K562 (cell line): ENCODE data around the gene CHRM4. TPM values are rescaled to one million over a fixed set of nuclear protein-coding genes. Genes with fewer than 3 reads are reported as not detected.

Experiments used
- CREM ChIP-seq: IDR thresholded peaks from 2 replicates; pipeline ENCODE4 v1.6.1; 2014; ENCODE audit warnings: antibody characterized with exemption, low read depth
- CTCF ChIP-seq, 3 experiments: IDR thresholded peaks in 2 of 3; conservative IDR thresholded peaks in 1 of 3; 2 replicates each; pipeline ENCODE4 v1.5.1; 2011 to 2012; ENCODE audit warnings: low read length in 3 of 3, mild to moderate bottlenecking in 3 of 3, control low read depth in 2 of 3, improper control_type of control experiment in 1 of 3, inconsistent platforms in 1 of 3, low read depth in 1 of 3, mixed read lengths in 1 of 3, moderate library complexity in 1 of 3; ENCODE audit not compliant: insufficient read depth in 2 of 3
- FOXP1 ChIP-seq: sonication (generic); formaldehyde crosslinking; IDR thresholded peaks from 2 replicates; pipeline ENCODE4 v1.8.0; 2022; ENCODE audit warnings: mild to moderate bottlenecking, missing genetic modification reagents
- GATAD2A ChIP-seq: fragments of 450-650 bp; IDR thresholded peaks from 2 replicates; pipeline ENCODE4 v1.6.1; 2017
- HMBOX1 ChIP-seq: sonication (generic); IDR thresholded peaks from 2 replicates; pipeline ENCODE4 v1.6.1; 2016
- HNRNPLL ChIP-seq: fragments of 200-400 bp; formaldehyde crosslinking; IDR thresholded peaks from 2 replicates; pipeline ENCODE4 v1.6.1; 2017; ENCODE audit warnings: low read length, low read depth, mild to moderate bottlenecking; ENCODE audit not compliant: poor library complexity, severe bottlenecking
- MXI1 ChIP-seq: IDR thresholded peaks from 2 replicates; pipeline ENCODE4 v1.6.1; 2011; ENCODE audit warnings: low read depth, mild to moderate bottlenecking, improper control_type of control experiment, low read length
- RB1 ChIP-seq: fragments of 450-650 bp; IDR thresholded peaks from 2 replicates; pipeline ENCODE4 v1.6.1; 2017; ENCODE audit warnings: low read depth, mild to moderate bottlenecking
- RFX5 ChIP-seq: IDR thresholded peaks from 2 replicates; pipeline ENCODE4 v1.6.1; 2011; ENCODE audit warnings: low read depth, mild to moderate bottlenecking, improper control_type of control experiment, low read length
- RUNX1 ChIP-seq: sonication (generic); IDR thresholded peaks from 2 replicates; pipeline ENCODE4 v1.6.1; 2016; ENCODE audit warnings: antibody characterized with exemption, low read depth
- SMC3 ChIP-seq: conservative IDR thresholded peaks from 2 replicates; pipeline ENCODE4 v1.6.1; 2011; ENCODE audit warnings: low read depth, low read length, improper control_type of control experiment; ENCODE audit not compliant: insufficient read depth
- STAG1 ChIP-seq: sonication (generic); formaldehyde crosslinking; IDR thresholded peaks from 2 replicates; pipeline ENCODE4 v1.5.0; 2020; ENCODE audit warnings: missing genetic modification reagents, borderline replicate concordance
- TEAD4 ChIP-seq, 2 experiments: sonication (generic) in 1 of 2; formaldehyde crosslinking in 1 of 2; IDR thresholded peaks; 2 replicates each; pipeline versions ENCODE4 v1.6.1 to v1.8.0; 2012 to 2022; ENCODE audit warnings: borderline replicate concordance in 1 of 2, inconsistent platforms in 1 of 2, low read length in 1 of 2, mild to moderate bottlenecking in 1 of 2, missing genetic modification reagents in 1 of 2
- TFAP4 ChIP-seq: sonication (generic); formaldehyde crosslinking; IDR thresholded peaks from 2 replicates; pipeline ENCODE4 v1.8.0; 2022; ENCODE audit warnings: missing genetic modification reagents, mild to moderate bottlenecking, moderate library complexity, borderline replicate concordance
- WHSC1 ChIP-seq: IDR thresholded peaks from one replicate; pipeline ENCODE4 v1.6.1; 2012; ENCODE audit warnings: low read length, control low read depth, inconsistent platforms
- XRCC3 ChIP-seq: fragments of 450-650 bp; IDR thresholded peaks from 2 replicates; pipeline ENCODE4 v1.6.1; 2017; ENCODE audit warnings: mild to moderate bottlenecking, moderate library complexity
- YY1 ChIP-seq, 3 experiments: IDR thresholded peaks; 2 replicates each; pipeline ENCODE4 v1.6.1; 2011; ENCODE audit warnings: low read length in 2 of 3, mild to moderate bottlenecking in 2 of 3, moderate library complexity in 2 of 3, borderline replicate concordance in 1 of 3, control low read depth in 1 of 3, low read depth in 1 of 3; ENCODE audit not compliant: insufficient read depth in 3 of 3, insufficient replicate concordance in 2 of 3, control insufficient read depth in 1 of 3, insufficient read length in 1 of 3; ENCODE audit errors: extremely low read depth in 1 of 3
- ZBTB33 ChIP-seq: sonication (generic); formaldehyde crosslinking; IDR thresholded peaks from 2 replicates; pipeline ENCODE4 v1.8.1; 2023; ENCODE audit warnings: mild to moderate bottlenecking, missing genetic modification reagents
- ZC3H11A ChIP-seq: IDR thresholded peaks from 2 replicates; pipeline ENCODE4 v1.6.1; 2012; ENCODE audit warnings: low read depth, low read length, improper control_type of control experiment
- ZFPM2 ChIP-seq: fragments of 250-450 bp; sonication (Bioruptor Pico); IDR thresholded peaks from 2 replicates; pipeline ENCODE4 v1.5.1; 2022; ENCODE audit warnings: mild to moderate bottlenecking
- ZKSCAN3 ChIP-seq: fragments of 250-450 bp; sonication (Bioruptor Pico); IDR thresholded peaks from 2 replicates; pipeline ENCODE4 v1.4.0; 2020
- polyA plus RNA-seq, 8 experiments: library from polyadenylated mRNA; depleted of rRNA in 4 of 8; stranded (reverse) in 5 of 8; unstranded in 3 of 8; fragments of >200 nt; fragmentation: Nextera tagmentation in 2 of 8; fragmentation: Illumina TruSeq in 1 of 8; extraction: Ambion mirVana in 2 of 8; extraction: Trizol in 1 of 8; gene quantifications; 2 replicates each; pipeline versions ENCODE4 v1.2.1 to v1.2.3, GENCODE V29; 2011 to 2014; ENCODE audit warnings: inconsistent platforms in 1 of 8, missing spikeins in 1 of 8
- total RNA-seq, 7 experiments: library from RNA; depleted of rRNA in 6 of 7; stranded (reverse); fragments of >200 nt in 6 of 7; fragmentation: Illumina TruSeq in 2 of 7; extraction: Trizol in 2 of 7; gene quantifications; 2 replicates each; pipeline versions ENCODE4 v1.2.1 to v1.2.3, GENCODE V29; 2011 to 2021; ENCODE audit warnings: low replicate concordance in 1 of 7

Gene CHRM4
- total and polyA plus RNA-seq, 9 of the 15 experiments (the other 6 are each of a cell fraction or from before 2014, with no cell fraction given): 0.22 to 1.3 (median 0.40) TPM; not detected in 2

- TF ChIP-seq TFAP4: peak; percentile 45; the same call in 1 of the 2 replicates
- TF ChIP-seq ZC3H11A: 0 out of 2 replicates have a peak, but pooled peaks have one; percentile 31
- no peak for TF ChIP-seq ZFPM2 (CRISPR knock-in tag)
- 0 out of 2 replicates have a peak, but pooled peaks have one; percentile 32 for TF ChIP-seq FOXP1 (CRISPR knock-in tag)
- no peak for TF ChIP-seq XRCC3
- TF ChIP-seq HMBOX1: peak; percentile 63; the same call in 1 of the 2 replicates
- peak; percentile 19 for TF ChIP-seq HNRNPLL
- 0 out of 2 replicates have a peak, but pooled peaks have one; percentile 29 for TF ChIP-seq MXI1
- TF ChIP-seq CTCF (IDR thresholded peaks at IDR 0.05 in 2 of 3, conservative IDR thresholded peaks at IDR 0.05 in 1 of 3; ENCODE audit: insufficient read depth in 2 of 3, low read depth in 1 of 3, low read length in 3 of 3): peak; percentile 82 to 94 (median 92)
- TF ChIP-seq SMC3: peak; percentile 63
- peak in 1 of 3 experiments; percentile 34 for TF ChIP-seq YY1 (IDR thresholded peaks at IDR 0.05; ENCODE audit: borderline replicate concordance in 1 of 3, control insufficient read depth in 1 of 3, extremely low read depth in 1 of 3, insufficient read depth in 3 of 3, insufficient read length in 1 of 3, insufficient replicate concordance in 2 of 3, low read depth in 1 of 3, low read length in 2 of 3)
- no peak for TF ChIP-seq GATAD2A
- no peak for TF ChIP-seq RFX5
- TF ChIP-seq RUNX1: no peak
- TF ChIP-seq ZKSCAN3: no peak
- peak; percentile 17; the same call in 1 of the 2 replicates for TF ChIP-seq TEAD4 (IDR thresholded peaks at IDR 0.05; ENCODE audit: low read length)
- no peak for TF ChIP-seq TEAD4 (CRISPR knock-in tag; IDR thresholded peaks at IDR 0.05; ENCODE audit: borderline replicate concordance)
- peak; percentile 11; the same call in 1 of the 2 replicates for TF ChIP-seq STAG1
- peak; percentile 90 for TF ChIP-seq ZBTB33
- no peak for TF ChIP-seq WHSC1
- peak; percentile 62; the same call in 1 of the 2 replicates for TF ChIP-seq RB1
- TF ChIP-seq CREM: 0 out of 2 replicates have a peak, but pooled peaks have one; percentile 16
These were observed 22.0 kb downstream of the CHRM4 start (continued) for GRCh38 chr11:46369458-46370152.
